ENCODE results near the gene SV2C.
A peak's percentile ranks its signal among the peaks of the same experiment; 100 is the strongest.

Gene SV2C

DNA sequence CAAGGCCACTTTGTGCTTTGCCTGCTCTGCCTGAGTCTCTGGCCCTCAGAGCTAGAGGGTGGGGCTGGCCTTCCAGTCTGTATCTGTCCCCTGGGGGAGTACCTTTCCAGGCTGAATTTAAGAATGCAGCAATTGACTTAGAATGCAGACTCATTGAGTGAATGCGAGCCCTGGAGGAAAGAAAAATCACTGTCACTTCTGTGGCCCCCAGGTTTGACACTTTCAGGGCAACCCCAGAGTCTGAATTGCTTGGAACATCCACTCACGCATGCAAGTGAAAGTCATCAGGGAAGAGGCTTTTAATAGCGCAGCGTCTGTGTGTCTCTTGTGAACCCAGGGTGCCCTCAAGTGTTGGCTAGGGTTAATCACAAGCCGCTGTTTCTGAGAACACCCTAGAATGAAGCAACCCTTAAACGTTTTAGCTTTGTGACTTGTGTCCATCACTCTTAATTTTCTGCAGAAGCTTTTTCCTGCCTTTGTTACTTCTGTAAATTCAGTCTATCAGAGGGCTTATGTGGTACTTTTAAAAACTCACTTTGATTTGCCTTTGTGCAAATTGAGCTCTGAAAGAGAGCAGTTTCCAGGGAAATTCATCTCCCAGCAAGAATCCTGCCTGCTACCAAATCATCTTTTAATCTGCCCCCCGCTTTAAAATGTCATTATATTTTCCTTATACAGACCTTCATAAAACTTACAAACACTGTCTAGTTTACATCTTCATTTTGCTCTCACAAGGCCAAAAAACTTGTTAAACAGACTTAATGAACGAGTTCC, 173.1 kb downstream of the SV2C start:
- no peaks in the 10 kb centered on the region for H3K4me1 ChIP-seq
- H3K27me3 ChIP-seq, result no peaks in the 10 kb centered on the region
- TF ChIP-seq, protein P1, sequence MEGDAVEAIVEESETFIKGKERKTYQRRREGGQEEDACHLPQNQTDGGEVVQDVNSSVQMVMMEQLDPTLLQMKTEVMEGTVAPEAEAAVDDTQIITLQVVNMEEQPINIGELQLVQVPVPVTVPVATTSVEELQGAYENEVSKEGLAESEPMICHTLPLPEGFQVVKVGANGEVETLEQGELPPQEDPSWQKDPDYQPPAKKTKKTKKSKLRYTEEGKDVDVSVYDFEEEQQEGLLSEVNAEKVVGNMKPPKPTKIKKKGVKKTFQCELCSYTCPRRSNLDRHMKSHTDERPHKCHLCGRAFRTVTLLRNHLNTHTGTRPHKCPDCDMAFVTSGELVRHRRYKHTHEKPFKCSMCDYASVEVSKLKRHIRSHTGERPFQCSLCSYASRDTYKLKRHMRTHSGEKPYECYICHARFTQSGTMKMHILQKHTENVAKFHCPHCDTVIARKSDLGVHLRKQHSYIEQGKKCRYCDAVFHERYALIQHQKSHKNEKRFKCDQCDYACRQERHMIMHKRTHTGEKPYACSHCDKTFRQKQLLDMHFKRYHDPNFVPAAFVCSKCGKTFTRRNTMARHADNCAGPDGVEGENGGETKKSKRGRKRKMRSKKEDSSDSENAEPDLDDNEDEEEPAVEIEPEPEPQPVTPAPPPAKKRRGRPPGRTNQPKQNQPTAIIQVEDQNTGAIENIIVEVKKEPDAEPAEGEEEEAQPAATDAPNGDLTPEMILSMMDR (IDR thresholded peaks at IDR 0.05), result no peak
- no peaks in the 10 kb centered on the region for H3K9me3 ChIP-seq
- H3K4me3 ChIP-seq, result no peak overlapping the region
- no peaks in the 10 kb centered on the region for H3K36me3 ChIP-seq
- intact Hi-C loops (cut with DNase I; ENCODE audit: low total_unique reads), result no loop called here
- no peak overlapping the region for H3K27ac ChIP-seq
- DNase-seq, result peak in 1 of 2 donors; percentile 33

DNA sequence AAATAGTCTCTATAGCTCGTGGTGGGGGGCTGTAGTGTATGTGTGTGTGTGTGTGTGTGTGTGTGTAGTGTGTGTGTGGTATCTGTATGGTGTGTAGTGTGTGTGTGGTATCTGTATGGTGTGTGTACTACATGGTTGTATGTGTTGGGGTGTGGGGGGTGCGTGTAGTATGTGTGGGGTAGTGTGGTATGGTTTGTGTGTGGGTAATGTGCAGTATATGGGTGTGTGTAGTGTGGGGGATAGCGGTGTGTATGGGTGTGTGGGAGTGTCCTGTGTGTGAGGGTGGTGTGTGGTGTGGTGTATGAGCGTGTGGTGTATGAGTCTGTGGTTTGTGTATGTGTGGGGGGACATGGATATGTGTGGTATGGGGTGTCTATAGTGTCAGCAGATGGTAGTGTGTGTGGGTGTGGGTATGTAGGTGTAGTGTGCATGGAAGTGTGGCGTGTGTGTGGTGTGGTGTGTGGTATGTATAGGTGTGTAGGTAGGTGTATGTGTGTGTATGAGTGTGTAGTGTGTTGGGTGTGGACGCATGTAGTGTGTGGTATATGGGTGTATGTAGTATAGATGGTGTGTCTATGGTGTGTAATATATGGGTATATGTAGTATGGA, 174.1 kb downstream of the SV2C start:
- no peak overlapping the region for H3K27ac ChIP-seq
- H3K4me3 ChIP-seq, result no peak overlapping the region
- intact Hi-C loops (cut with DNase I; ENCODE audit: low total_unique reads), result no loop called here
- no peaks in the 10 kb centered on the region for H3K36me3 ChIP-seq
- no peaks in the 10 kb centered on the region for H3K4me1 ChIP-seq
- no peak for DNase-seq
- H3K27me3 ChIP-seq, result no peaks in the 10 kb centered on the region
- TF ChIP-seq, protein P1 (IDR thresholded peaks at IDR 0.05), result no peak
- H3K9me3 ChIP-seq, result no peaks in the 10 kb centered on the region

DNA sequence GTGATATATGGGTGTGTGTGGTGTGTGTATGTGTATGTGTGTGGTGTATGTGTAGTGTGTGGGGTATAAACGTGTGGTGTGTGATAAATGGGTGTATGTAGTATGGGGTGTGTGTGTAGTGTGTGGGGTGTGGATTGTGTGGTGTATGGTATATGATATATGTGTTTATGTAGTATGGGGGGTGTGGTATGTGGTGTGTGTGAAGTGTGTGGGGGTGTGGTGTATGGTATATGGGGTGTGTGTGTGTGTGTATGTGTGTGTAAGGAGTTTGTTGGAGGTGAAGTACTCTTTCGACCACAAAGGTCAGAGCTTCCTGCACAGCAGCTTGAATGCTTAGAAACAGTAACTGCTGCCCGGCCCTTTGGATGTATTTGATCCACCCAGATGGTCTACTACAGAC, 174.7 kb downstream of the SV2C start:
- intact Hi-C loops (cut with DNase I; ENCODE audit: low total_unique reads), result no loop called here
- Histone ChIP-seq H3K4me1 (no peaks in the 10 kb centered on the region), H3K4me3 (no peak overlapping the region), H3K36me3 (no peaks in the 10 kb centered on the region), H3K27me3 (no peaks in the 10 kb centered on the region), H3K9me3 (no peaks in the 10 kb centered on the region), H3K27ac (no peak overlapping the region)
- DNase-seq, result no peak
- TF ChIP-seq, protein P1 (IDR thresholded peaks at IDR 0.05), result no peak

DNA sequence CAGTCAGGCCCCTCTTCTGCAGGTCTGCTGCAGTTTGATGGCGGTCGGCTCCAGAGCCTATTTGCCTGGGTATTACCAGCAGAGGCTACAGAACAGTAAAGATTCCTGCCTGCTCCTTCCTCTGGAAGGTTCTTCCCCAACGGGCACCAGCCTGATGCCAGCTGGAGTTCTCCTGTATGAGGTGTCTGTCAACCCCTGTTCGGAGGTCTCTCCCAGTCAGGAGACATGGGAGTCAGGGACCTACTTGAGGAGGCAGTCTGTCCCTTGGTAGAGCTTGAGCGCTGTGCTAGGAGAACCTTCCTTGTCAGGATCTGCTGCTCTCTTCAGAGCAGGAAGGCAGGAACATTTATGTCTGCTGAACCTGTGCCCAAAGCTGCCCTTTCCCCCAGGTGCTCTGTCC, 181.5 kb downstream of the SV2C start:
- no peak for DNase-seq
- H3K27me3 ChIP-seq, result no peaks in the 10 kb centered on the region
- TF ChIP-seq, protein P1 (IDR thresholded peaks at IDR 0.05), result no peak
- no peak overlapping the region for H3K27ac ChIP-seq
- no peak overlapping the region for H3K4me3 ChIP-seq
- intact Hi-C loops (cut with DNase I; ENCODE audit: low total_unique reads), result no loop called here
- no peaks in the 10 kb centered on the region for H3K36me3 ChIP-seq
- H3K4me1 ChIP-seq, result no peaks in the 10 kb centered on the region
- no peaks in the 10 kb centered on the region for H3K9me3 ChIP-seq

DNA sequence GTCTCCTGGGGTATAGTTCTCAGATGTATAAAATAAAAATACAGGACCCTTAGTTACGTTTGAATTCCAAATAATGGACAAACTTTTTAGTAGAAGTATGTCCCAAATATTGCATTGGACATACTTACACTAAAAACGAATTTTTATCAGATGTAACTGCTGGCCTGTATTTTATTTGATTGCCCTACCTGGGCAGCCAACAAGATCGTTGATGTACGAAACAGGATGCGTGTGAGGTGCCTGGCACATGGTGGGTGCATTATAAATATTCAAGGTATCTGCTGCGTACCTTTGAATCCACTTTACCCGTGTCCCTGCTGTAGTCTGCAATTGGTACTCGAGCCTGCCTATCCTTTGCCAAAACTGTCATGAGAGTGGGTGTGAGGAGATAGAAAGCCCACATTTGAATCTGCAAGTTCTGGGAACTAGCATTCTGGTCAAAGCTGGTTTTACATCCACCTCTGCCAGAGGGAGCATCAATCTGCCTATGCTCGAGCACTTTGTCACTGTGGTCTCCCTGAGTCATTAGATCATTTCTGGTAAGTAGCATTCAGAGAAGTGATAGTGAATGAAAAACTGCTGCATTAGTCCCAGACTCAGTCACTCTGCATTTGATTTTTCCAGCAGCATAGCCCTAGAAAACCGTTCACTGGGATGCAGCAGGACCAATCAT, 186.2 kb downstream of the SV2C start:
- DNase-seq, result no peak

More for the DNA sequence above, 186.2 kb downstream of the SV2C start:
- Histone ChIP-seq H3K27me3 (no peaks in the 10 kb centered on the region), H3K36me3 (no peaks in the 10 kb centered on the region), H3K27ac (no peak overlapping the region), H3K9me3 (no peaks in the 10 kb centered on the region), H3K4me3 (no peak overlapping the region), H3K4me1 (no peaks in the 10 kb centered on the region)
- TF ChIP-seq, protein P1 (IDR thresholded peaks at IDR 0.05), result no peak
- intact Hi-C loops (cut with DNase I; ENCODE audit: low total_unique reads), result no loop called here
